ENCODE results near the gene MED29.

Gene MED29

DNA sequence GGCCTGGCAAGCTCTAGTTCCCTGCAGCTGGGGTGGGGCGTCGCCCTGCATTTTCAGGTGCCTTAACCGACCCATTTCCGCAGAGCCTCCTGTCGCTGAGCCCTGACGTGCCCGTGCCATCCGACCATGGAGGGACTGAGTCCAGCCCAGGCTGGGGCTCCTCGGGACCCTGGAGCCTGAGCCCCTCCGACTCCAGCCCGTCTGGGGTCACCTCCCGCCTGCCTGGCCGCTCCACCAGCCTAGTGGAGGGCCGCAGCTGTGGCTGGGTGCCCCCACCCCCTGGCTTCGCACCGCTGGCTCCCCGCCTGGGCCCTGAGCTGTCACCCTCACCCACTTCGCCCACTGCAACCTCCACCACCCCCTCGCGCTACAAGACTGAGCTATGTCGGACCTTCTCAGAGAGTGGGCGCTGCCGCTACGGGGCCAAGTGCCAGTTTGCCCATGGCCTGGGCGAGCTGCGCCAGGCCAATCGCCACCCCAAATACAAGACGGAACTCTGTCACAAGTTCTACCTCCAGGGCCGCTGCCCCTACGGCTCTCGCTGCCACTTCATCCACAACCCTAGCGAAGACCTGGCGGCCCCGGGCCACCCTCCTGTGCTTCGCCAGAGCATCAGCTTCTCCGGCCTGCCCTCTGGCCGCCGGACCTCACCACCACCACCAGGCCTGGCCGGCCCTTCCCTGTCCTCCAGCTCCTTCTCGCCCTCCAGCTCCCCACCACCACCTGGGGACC is 16.6 kb downstream of the MED29 start:
- TF ChIP-seq, protein P1, sequence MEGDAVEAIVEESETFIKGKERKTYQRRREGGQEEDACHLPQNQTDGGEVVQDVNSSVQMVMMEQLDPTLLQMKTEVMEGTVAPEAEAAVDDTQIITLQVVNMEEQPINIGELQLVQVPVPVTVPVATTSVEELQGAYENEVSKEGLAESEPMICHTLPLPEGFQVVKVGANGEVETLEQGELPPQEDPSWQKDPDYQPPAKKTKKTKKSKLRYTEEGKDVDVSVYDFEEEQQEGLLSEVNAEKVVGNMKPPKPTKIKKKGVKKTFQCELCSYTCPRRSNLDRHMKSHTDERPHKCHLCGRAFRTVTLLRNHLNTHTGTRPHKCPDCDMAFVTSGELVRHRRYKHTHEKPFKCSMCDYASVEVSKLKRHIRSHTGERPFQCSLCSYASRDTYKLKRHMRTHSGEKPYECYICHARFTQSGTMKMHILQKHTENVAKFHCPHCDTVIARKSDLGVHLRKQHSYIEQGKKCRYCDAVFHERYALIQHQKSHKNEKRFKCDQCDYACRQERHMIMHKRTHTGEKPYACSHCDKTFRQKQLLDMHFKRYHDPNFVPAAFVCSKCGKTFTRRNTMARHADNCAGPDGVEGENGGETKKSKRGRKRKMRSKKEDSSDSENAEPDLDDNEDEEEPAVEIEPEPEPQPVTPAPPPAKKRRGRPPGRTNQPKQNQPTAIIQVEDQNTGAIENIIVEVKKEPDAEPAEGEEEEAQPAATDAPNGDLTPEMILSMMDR (IDR thresholded peaks at IDR 0.05; ENCODE audit: extremely low read depth, insufficient read depth, missing control alignments), result no peak

GRCh38 chr19:39408392-39409207 is 17.4 kb downstream of the MED29 start:
- in situ Hi-C loops (cut with MboI; ENCODE audit: low pct_unique_long_range_greater_than_20kb, low sequenced_read_pairs, unreplicated experiment), result no loop called here
- DNase-seq (ENCODE audit: low spot score), result no peak
- TF ChIP-seq, protein P1 (IDR thresholded peaks at IDR 0.05; ENCODE audit: extremely low read depth, insufficient read depth, missing control alignments), result no peak

More for the DNA sequence above, 16.6 kb downstream of the MED29 start:
- no peak for DNase-seq (ENCODE audit: low spot score)
- in situ Hi-C loops (cut with MboI; ENCODE audit: low pct_unique_long_range_greater_than_20kb, low sequenced_read_pairs, unreplicated experiment), result no loop called here

GRCh38 chr19:39409208-39410016 is 18.2 kb downstream of the MED29 start:
- in situ Hi-C loops (cut with MboI; ENCODE audit: low pct_unique_long_range_greater_than_20kb, low sequenced_read_pairs, unreplicated experiment), result no loop called here
- TF ChIP-seq, protein P1 (IDR thresholded peaks at IDR 0.05; ENCODE audit: extremely low read depth, insufficient read depth, missing control alignments), result no peak
- peak; percentile 72 for DNase-seq (ENCODE audit: low spot score)

- in situ Hi-C loops (cut with MboI; ENCODE audit: low pct_unique_long_range_greater_than_20kb, low sequenced_read_pairs, unreplicated experiment), result no loop called here
- TF ChIP-seq, protein P1 (IDR thresholded peaks at IDR 0.05; ENCODE audit: extremely low read depth, insufficient read depth, missing control alignments), result no peak
- peak; percentile 84 for DNase-seq (ENCODE audit: low spot score)
Observed at GRCh38 chr19:39410017-39410830, 19.0 kb downstream of the MED29 start.

GRCh38 chr19:39410831-39411080 is 19.6 kb downstream of the MED29 start:
- TF ChIP-seq, protein P1 (IDR thresholded peaks at IDR 0.05; ENCODE audit: extremely low read depth, insufficient read depth, missing control alignments), result no peak
- in situ Hi-C loops (cut with MboI; ENCODE audit: low pct_unique_long_range_greater_than_20kb, low sequenced_read_pairs, unreplicated experiment), result no loop called here
- no peak for DNase-seq (ENCODE audit: low spot score)

All from GM13977 (cell line).